HEK293 (cell line): ENCODE data around the gene CBX3.

Source experiments
- CTCF ChIA-PET: fragments of 350-600 bp; formaldehyde crosslinking; extraction: SDS; loops from one replicate; lab custom pipeline; 2021; ENCODE audit warnings: antibody characterized with exemption; lab: Yijun Ruan, JAX
- POLR2A ChIA-PET: fragments of 300-600 bp; formaldehyde crosslinking; extraction: SDS; loops from one replicate; lab custom pipeline; 2020; ENCODE audit warnings: antibody characterized with exemption, inconsistent platforms; lab: Yijun Ruan, JAX
- H3K27ac ChIP-seq: fragments of 200-500 bp; sonication (Bioruptor generic); 2 replicates; pipeline ENCODE4 v1.5.1; 2014; ENCODE audit warnings: low read depth, low read length, control low read depth, inconsistent platforms; ENCODE audit errors: extremely low read depth
- H3K36me3 ChIP-seq, 2 experiments: fragments of 200-500 bp in 1 of 2; sonication (Bioruptor generic) in 1 of 2; 1 replicate in 1 of 2; 2 replicates in 1 of 2; pipeline ENCODE4 v1.5.1; 2014 to 2017; ENCODE audit warnings: inconsistent platforms in 2 of 2, low read length in 2 of 2; ENCODE audit not compliant: control insufficient read depth in 2 of 2, insufficient read depth in 1 of 2
- H3K4me1 ChIP-seq: fragments of 200-500 bp; sonication (Bioruptor generic); 2 replicates; pipeline ENCODE4 v1.5.1; 2014; ENCODE audit warnings: mild to moderate bottlenecking, low read length, inconsistent platforms; ENCODE audit not compliant: control insufficient read depth, insufficient read depth
- H3K4me3 ChIP-seq: 2 replicates; pipeline ENCODE4 v1.5.1; 2011; ENCODE audit warnings: low read depth, mild to moderate bottlenecking, control low read depth, low read length, moderate library complexity
- H3K9me3 ChIP-seq: fragments of 200-500 bp; sonication (Bioruptor generic); 2 replicates; pipeline ENCODE4 v1.5.1; 2014; ENCODE audit warnings: low read depth, low read length, inconsistent platforms; ENCODE audit not compliant: control insufficient read depth, insufficient read depth
- IKZF3 ChIP-seq: fragments of 450-650 bp; IDR thresholded peaks from 2 replicates; pipeline ENCODE4 v1.5.0; 2018; ENCODE audit warnings: missing biosample characterization, mild to moderate bottlenecking, missing genetic modification characterization, moderate library complexity
- KLF1 ChIP-seq: fragments of 450-650 bp; formaldehyde crosslinking; IDR thresholded peaks from 2 replicates; pipeline ENCODE4 v1.5.1; 2016; ENCODE audit warnings: missing biosample characterization, missing genetic modification characterization
- KLF16 ChIP-seq: fragments of 450-650 bp; formaldehyde crosslinking; IDR thresholded peaks from 2 replicates; pipeline ENCODE4 v1.5.1; 2017; ENCODE audit warnings: missing biosample characterization, missing genetic modification characterization
- KLF7 ChIP-seq: fragments of 450-650 bp; formaldehyde crosslinking; IDR thresholded peaks from 2 replicates; pipeline ENCODE4 v1.5.1; 2016; ENCODE audit warnings: missing biosample characterization, missing genetic modification characterization, borderline replicate concordance
- OSR2 ChIP-seq: fragments of 450-650 bp; formaldehyde crosslinking; IDR thresholded peaks from 2 replicates; pipeline ENCODE4 v1.5.1; 2016; ENCODE audit warnings: missing biosample characterization, missing genetic modification characterization
- PRDM1 ChIP-seq: fragments of 450-650 bp; formaldehyde crosslinking; IDR thresholded peaks from 2 replicates; pipeline ENCODE4; 2016; ENCODE audit warnings: missing biosample characterization, missing genetic modification characterization
- SETDB1 ChIP-seq: IDR thresholded peaks from one replicate; pipeline ENCODE4 v1.6.1; 2017; ENCODE audit warnings: mild to moderate bottlenecking, low read length, moderate library complexity, mixed read lengths; ENCODE audit not compliant: insufficient read length
- TRIM28 ChIP-seq: IDR thresholded peaks from 2 replicates; pipeline ENCODE4 v1.6.1; 2011; ENCODE audit warnings: low read length, control low read depth, borderline replicate concordance
- YY1 ChIP-seq: fragments of 450-650 bp; formaldehyde crosslinking; IDR thresholded peaks from 2 replicates; pipeline ENCODE4 v1.5.1; 2018; ENCODE audit warnings: missing biosample characterization, missing genetic modification characterization
- YY2 ChIP-seq: fragments of 450-650 bp; formaldehyde crosslinking; IDR thresholded peaks from 2 replicates; pipeline ENCODE4 v1.5.1; 2016; ENCODE audit warnings: missing biosample characterization, missing genetic modification characterization
- ZBTB21 ChIP-seq: fragments of 450-650 bp; formaldehyde crosslinking; IDR thresholded peaks from 2 replicates; pipeline ENCODE4 v1.5.1; 2017; ENCODE audit warnings: missing biosample characterization, missing genetic modification characterization
- ZEB2 ChIP-seq: fragments of 450-650 bp; formaldehyde crosslinking; IDR thresholded peaks from 2 replicates; pipeline ENCODE4 v1.5.1; 2016; ENCODE audit warnings: missing biosample characterization, missing genetic modification characterization
- ZFP37 ChIP-seq: fragments of 450-650 bp; formaldehyde crosslinking; IDR thresholded peaks from 2 replicates; pipeline ENCODE4 v1.5.1; 2016; ENCODE audit warnings: missing biosample characterization, missing genetic modification characterization
- ZNF121 ChIP-seq: fragments of 450-650 bp; formaldehyde crosslinking; IDR thresholded peaks from 2 replicates; pipeline ENCODE4 v1.5.1; 2016; ENCODE audit warnings: missing biosample characterization, missing genetic modification characterization
- ZNF146 ChIP-seq: fragments of 450-650 bp; formaldehyde crosslinking; IDR thresholded peaks from 2 replicates; pipeline ENCODE4 v1.5.1; 2016; ENCODE audit warnings: missing biosample characterization, missing genetic modification characterization
- ZNF169 ChIP-seq: fragments of 450-650 bp; formaldehyde crosslinking; IDR thresholded peaks from 2 replicates; pipeline ENCODE4 v1.5.1; 2016; ENCODE audit warnings: missing biosample characterization, missing genetic modification characterization
- ZNF19 ChIP-seq: fragments of 450-650 bp; formaldehyde crosslinking; IDR thresholded peaks from 2 replicates; pipeline ENCODE4; 2016; ENCODE audit warnings: missing biosample characterization, missing genetic modification characterization, low read depth
- ZNF24 ChIP-seq: fragments of 450-650 bp; formaldehyde crosslinking; IDR thresholded peaks from 2 replicates; pipeline ENCODE4 v1.5.1; 2016; ENCODE audit warnings: missing biosample characterization, missing genetic modification characterization
- ZNF26 ChIP-seq: fragments of 450-650 bp; formaldehyde crosslinking; IDR thresholded peaks from 2 replicates; pipeline ENCODE4 v1.5.1; 2016; ENCODE audit warnings: missing biosample characterization, missing genetic modification characterization
- ZNF292 ChIP-seq: fragments of 450-650 bp; formaldehyde crosslinking; IDR thresholded peaks from 2 replicates; pipeline ENCODE4 v1.5.1; 2016; ENCODE audit warnings: low read depth, missing biosample characterization, missing genetic modification characterization, borderline replicate concordance
- ZNF394 ChIP-seq: fragments of 450-650 bp; formaldehyde crosslinking; IDR thresholded peaks from 2 replicates; pipeline ENCODE4 v1.5.1; 2016; ENCODE audit warnings: missing biosample characterization, missing genetic modification characterization, mild to moderate bottlenecking, moderate library complexity, borderline replicate concordance
- ZNF416 ChIP-seq: fragments of 450-650 bp; formaldehyde crosslinking; IDR thresholded peaks from 2 replicates; pipeline ENCODE4 v1.5.1; 2016; ENCODE audit warnings: missing biosample characterization, missing genetic modification characterization
- ZNF600 ChIP-seq: fragments of 450-650 bp; formaldehyde crosslinking; IDR thresholded peaks from 2 replicates; pipeline ENCODE4 v1.5.1; 2016; ENCODE audit warnings: missing biosample characterization, missing genetic modification characterization
- ZNF660 ChIP-seq: fragments of 450-650 bp; IDR thresholded peaks from 2 replicates; pipeline ENCODE4 v1.5.1; 2018; ENCODE audit warnings: missing biosample characterization, mild to moderate bottlenecking, missing genetic modification characterization
- ZNF670 ChIP-seq: fragments of 450-650 bp; formaldehyde crosslinking; IDR thresholded peaks from 2 replicates; pipeline ENCODE4 v1.5.1; 2016; ENCODE audit warnings: missing biosample characterization, missing genetic modification characterization, low read depth
- ZNF837 ChIP-seq: fragments of 450-650 bp; formaldehyde crosslinking; IDR thresholded peaks from 2 replicates; pipeline ENCODE4 v1.5.1; 2016; ENCODE audit warnings: missing biosample characterization, missing genetic modification characterization
- TF ChIP-seq, protein P1 (sequence below): fragments of 450-650 bp; formaldehyde crosslinking; conservative IDR thresholded peaks from 2 replicates; pipeline ENCODE4 v1.5.1; 2016; ENCODE audit warnings: low read depth, missing biosample characterization, missing genetic modification characterization
- TF ChIP-seq, protein P2 (sequence below): fragments of 450-650 bp; formaldehyde crosslinking; optimal IDR thresholded peaks from 2 replicates; pipeline ENCODE3; 2016; ENCODE audit warnings: missing biosample characterization, mild to moderate bottlenecking, missing genetic modification characterization
- TF ChIP-seq, protein P3 (sequence below): fragments of 450-650 bp; formaldehyde crosslinking; IDR thresholded peaks from 2 replicates; pipeline ENCODE4 v1.5.1; 2016; ENCODE audit warnings: missing biosample characterization, missing genetic modification characterization

The CBX3 gene

DNA sequence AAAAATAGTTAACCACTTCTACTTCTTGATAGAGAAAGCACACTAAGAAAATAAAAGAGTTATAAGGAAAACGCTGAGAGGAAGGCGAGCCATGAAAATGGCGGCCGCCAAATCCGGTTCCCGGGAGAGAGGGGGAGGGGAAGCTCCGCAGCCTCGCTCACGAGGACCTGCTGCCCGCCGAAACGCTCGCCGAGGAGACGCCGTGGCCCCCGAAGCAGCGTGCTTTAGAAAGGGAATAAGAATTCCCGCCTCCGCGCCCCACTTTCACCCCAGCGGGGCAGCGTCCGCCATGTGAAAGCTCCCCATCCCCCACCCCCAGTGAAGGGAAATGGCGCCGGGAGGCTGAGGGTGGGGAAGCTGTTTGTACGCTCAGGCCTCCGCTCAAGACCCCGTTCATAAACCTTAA is 1.5 kb upstream of the CBX3 start (continued):
- TF ChIP-seq ZNF24 (tag by site-specific recombination) (peak; percentile 11; the same call in 1 of the 2 replicates), PRDM1 (peak; percentile 95), ZNF670 (tag by site-specific recombination) (no peak), ZNF169 (tag by site-specific recombination) (no peak), IKZF3 (tag by site-specific recombination) (peak; percentile 65), KLF7 (tag by site-specific recombination) (0 out of 2 replicates have a peak, but pooled peaks have one; percentile 13), YY1 (tag by site-specific recombination) (peak; percentile 91), YY2 (tag by site-specific recombination) (peak; percentile 86), ZEB2 (tag by site-specific recombination) (peak; percentile 72; the same call in 1 of the 2 replicates), OSR2 (tag by site-specific recombination) (no peak)
- TF ChIP-seq, protein P1, sequence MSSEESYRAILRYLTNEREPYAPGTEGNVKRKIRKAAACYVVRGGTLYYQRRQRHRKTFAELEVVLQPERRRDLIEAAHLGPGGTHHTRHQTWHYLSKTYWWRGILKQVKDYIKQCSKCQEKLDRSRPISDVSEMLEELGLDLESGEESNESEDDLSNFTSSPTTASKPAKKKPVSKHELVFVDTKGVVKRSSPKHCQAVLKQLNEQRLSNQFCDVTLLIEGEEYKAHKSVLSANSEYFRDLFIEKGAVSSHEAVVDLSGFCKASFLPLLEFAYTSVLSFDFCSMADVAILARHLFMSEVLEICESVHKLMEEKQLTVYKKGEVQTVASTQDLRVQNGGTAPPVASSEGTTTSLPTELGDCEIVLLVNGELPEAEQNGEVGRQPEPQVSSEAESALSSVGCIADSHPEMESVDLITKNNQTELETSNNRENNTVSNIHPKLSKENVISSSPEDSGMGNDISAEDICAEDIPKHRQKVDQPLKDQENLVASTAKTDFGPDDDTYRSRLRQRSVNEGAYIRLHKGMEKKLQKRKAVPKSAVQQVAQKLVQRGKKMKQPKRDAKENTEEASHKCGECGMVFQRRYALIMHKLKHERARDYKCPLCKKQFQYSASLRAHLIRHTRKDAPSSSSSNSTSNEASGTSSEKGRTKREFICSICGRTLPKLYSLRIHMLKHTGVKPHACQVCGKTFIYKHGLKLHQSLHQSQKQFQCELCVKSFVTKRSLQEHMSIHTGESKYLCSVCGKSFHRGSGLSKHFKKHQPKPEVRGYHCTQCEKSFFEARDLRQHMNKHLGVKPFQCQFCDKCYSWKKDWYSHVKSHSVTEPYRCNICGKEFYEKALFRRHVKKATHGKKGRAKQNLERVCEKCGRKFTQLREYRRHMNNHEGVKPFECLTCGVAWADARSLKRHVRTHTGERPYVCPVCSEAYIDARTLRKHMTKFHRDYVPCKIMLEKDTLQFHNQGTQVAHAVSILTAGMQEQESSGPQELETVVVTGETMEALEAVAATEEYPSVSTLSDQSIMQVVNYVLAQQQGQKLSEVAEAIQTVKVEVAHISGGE (tag by site-specific recombination), result peak; percentile 28
- TF ChIP-seq, protein P2, sequence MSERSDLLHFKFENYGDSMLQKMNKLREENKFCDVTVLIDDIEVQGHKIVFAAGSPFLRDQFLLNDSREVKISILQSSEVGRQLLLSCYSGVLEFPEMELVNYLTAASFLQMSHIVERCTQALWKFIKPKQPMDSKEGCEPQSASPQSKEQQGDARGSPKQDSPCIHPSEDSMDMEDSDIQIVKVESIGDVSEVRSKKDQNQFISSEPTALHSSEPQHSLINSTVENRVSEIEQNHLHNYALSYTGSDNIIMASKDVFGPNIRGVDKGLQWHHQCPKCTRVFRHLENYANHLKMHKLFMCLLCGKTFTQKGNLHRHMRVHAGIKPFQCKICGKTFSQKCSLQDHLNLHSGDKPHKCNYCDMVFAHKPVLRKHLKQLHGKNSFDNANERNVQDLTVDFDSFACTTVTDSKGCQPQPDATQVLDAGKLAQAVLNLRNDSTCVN, result peak; percentile 45

DNA sequence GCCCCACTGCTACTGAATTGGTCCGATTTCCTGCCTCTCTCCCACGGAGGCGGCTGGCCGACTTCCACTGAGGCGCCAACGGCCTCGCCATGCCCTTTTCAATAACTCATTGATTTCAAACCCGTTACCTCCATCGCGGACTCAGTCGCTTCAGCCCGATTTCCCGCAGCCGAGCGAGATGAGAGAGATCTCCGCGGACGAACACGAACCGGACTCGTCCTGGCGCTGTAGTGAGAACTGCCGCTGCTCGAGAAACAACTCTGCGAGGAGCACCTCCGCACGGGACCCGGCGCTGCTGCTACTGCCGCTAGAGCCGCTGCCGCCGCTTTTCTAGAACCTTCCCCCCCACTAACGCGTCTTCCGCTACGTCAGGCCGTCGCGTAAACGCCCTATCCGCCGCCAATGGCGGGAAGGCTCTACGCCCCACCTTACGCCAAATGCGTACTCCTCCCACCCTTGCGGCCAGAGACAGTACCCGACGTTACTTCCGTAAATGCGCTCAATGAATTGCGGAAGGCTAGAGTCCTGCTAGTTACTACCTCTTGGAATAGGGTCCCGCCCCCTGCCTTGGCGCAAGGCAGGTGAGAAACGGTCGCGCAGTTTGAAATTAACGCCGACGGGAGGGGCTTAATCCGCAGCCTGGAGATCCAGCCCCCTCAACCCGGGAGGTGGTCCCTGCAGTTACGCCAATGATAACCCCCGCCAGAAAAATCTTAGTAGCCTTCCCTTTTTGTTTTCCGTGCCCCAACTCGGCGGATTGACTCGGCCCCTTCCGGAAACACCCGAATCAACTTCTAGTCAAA is 900 bp upstream of the CBX3 start, which contains the start of gene HNRNPA2B1:
HNRNPA2B1 (minus strand) TSS at position 303 of the 803 bp plus-strand sequence; CDS start at position 134, 169 bp downstream.
- H3K4me1 ChIP-seq, result peaks cover 11% of the 10 kb centered on the region; the same call in 1 of the 2 replicates
- peaks cover 29 to 60% of the 10 kb centered on the region in 2 experiments for H3K36me3 ChIP-seq
- CTCF ChIA-PET, result interaction anchor here (0.7 to 0.8 kb wide), 2 partner anchors 165 to 193 kb away, joined by 3 read pairs; no protein-coding TSS in a partner anchor
- H3K27ac ChIP-seq, result peak within 1 kb of the TSS; percentile 100
- no peaks in the 10 kb centered on the region for H3K9me3 ChIP-seq
- peak within 1 kb of the TSS; percentile 100 for H3K4me3 ChIP-seq
- POLR2A ChIA-PET, result interaction anchor here (0.5 to 6.0 kb wide), 33 partner anchors 9 to 1389 kb away, joined by 3 to 56 read pairs (median 4); partner anchors contain the start of genes HOXA5, HOXA7, NFE2L3 and SNX10
- TF ChIP-seq ZNF26 (tag by site-specific recombination), result no peak
- no peak for TF ChIP-seq ZNF837
- 0 out of 2 replicates have a peak, but pooled peaks have one; percentile 39 for TF ChIP-seq ZFP37
- TF ChIP-seq ZNF121 (tag by site-specific recombination), result peak; percentile 77
- TF ChIP-seq ZNF416 (tag by site-specific recombination), result no peak
- peak; percentile 75; the same call in 1 of the 2 replicates for TF ChIP-seq KLF1 (tag by site-specific recombination)
- TF ChIP-seq ZNF394, result peak; percentile 41
- TF ChIP-seq ZNF292 (tag by site-specific recombination), result no peak
- peak; percentile 4; the same call in 1 of the 2 replicates for TF ChIP-seq ZNF24 (tag by site-specific recombination)
- peak; percentile 80 for TF ChIP-seq KLF16 (tag by site-specific recombination)
- TF ChIP-seq ZNF660, result peak; percentile 38; the same call in 1 of the 2 replicates
- peak; percentile 17 for TF ChIP-seq SETDB1
- peak; percentile 54; the same call in 1 of the 2 replicates for TF ChIP-seq OSR2 (tag by site-specific recombination)
- peak; percentile 44 for TF ChIP-seq ZNF146
- TF ChIP-seq, protein P3, sequence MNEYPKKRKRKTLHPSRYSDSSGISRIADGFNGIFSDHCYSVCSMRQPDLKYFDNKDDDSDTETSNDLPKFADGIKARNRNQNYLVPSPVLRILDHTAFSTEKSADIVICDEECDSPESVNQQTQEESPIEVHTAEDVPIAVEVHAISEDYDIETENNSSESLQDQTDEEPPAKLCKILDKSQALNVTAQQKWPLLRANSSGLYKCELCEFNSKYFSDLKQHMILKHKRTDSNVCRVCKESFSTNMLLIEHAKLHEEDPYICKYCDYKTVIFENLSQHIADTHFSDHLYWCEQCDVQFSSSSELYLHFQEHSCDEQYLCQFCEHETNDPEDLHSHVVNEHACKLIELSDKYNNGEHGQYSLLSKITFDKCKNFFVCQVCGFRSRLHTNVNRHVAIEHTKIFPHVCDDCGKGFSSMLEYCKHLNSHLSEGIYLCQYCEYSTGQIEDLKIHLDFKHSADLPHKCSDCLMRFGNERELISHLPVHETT, result no peak
- TF ChIP-seq TRIM28, result peak; percentile 54; the same call in 1 of the 2 replicates
- TF ChIP-seq ZBTB21 (tag by site-specific recombination), result peak; percentile 69
- TF ChIP-seq ZNF600 (tag by site-specific recombination), result 0 out of 2 replicates have a peak, but pooled peaks have one; percentile 18
- TF ChIP-seq ZNF19 (tag by site-specific recombination), result peak; percentile 100
